ENCODE data around the gene ACSS1.

DNA sequence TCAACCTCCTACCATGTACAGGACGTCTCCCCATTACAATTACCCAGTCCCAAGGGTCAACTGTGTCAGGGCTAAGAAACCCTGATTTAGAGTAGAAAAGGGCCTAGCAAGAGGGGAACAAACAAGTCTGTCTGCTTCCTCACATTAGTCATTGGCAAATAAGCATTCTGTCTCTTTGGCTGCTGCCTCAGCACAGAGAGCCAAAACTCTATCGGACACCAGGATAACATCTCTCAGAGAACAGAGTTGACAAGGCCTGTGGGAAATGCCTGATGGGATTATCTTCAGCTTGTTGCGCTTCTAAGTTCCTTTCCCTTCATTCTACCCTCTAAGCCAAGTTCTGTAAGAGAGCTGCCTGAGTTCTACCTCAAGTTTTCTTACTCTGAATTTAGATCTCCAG, 43.0 kb upstream of the ACSS1 start:
- TF ChIP-seq CTCF (IDR thresholded peaks at IDR 0.05), result no peak
- no peak for TF ChIP-seq POLR2A (IDR thresholded peaks at IDR 0.05)
- no peak for TF ChIP-seq EP300 (IDR thresholded peaks at IDR 0.05)

All from tibial nerve (tissue), 4 donors.